Lower leg skin (tissue), 3 donors: Measurements from ENCODE around the gene MISP.

ENCODE experiments used
- CTCF ChIP-seq, 3 donors: fragments of 450-650 bp; IDR thresholded peaks; one replicate each; pipeline ENCODE4 v1.5.1; 2016; ENCODE audit warnings: antibody characterized with exemption in 3 of 3, mild to moderate bottlenecking in 3 of 3, moderate library complexity in 2 of 3
- POLR2A ChIP-seq, 2 donors: fragments of 450-650 bp; IDR thresholded peaks; one replicate each; pipeline ENCODE4 v1.6.1; 2016 to 2017; ENCODE audit warnings: antibody characterized with exemption in 2 of 2, mild to moderate bottlenecking in 1 of 2, moderate library complexity in 1 of 2

DNA sequence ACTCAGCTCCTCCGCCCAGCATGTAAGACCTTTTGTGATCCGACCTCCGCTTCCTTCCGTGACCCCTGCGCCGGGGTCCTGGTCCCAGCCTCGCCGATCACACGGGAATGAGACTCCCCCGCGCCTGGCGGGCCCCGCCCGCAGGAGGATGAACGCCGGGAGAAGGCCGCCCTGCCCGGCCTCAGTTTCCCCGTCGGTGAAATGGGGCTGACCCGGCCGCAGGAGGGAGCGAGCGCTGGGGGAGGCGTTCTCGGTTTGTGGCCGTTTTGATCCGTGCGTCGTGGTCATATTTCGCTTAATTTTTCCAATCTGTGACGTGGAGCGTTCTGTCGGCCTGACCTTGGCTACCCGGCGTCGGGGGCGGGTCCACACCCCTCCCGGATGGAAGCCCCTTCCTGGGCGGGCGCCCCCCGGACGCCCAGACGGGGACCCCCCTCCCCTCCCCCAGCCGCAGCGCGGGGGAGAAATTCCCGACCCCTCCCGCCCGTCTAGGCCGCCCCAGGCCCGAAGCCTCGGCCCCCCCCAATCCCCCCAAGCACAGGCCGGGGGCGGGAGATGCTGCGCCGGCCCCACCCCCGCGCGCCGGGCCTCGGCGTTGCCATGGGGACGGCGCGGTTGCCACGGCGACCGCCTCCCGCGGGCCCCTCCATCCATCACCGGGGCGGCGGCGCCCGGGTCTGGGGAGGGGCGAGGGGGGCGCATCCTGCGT is 31.1 kb upstream of the MISP start:
- TF ChIP-seq CTCF (IDR thresholded peaks at IDR 0.05) (no peak), POLR2A (IDR thresholded peaks at IDR 0.05) (no peak)
